HG02759 (cell line): ENCODE data around the gene VWA1.
"Not testable (repeated sequence)": the region's sequence is repeated elsewhere in the genome, so short reads cannot be mapped to it uniquely, and the experiment has no call there.

Experiments
- ATAC-seq: cut with Tn5 transposase; IDR thresholded peaks from one replicate; pipeline ENCODE4 v1.9.1; 2021; ENCODE audit warnings: mild to moderate bottlenecking, moderate library complexity; ENCODE audit not compliant: unreplicated experiment

VWA1 gene

DNA sequence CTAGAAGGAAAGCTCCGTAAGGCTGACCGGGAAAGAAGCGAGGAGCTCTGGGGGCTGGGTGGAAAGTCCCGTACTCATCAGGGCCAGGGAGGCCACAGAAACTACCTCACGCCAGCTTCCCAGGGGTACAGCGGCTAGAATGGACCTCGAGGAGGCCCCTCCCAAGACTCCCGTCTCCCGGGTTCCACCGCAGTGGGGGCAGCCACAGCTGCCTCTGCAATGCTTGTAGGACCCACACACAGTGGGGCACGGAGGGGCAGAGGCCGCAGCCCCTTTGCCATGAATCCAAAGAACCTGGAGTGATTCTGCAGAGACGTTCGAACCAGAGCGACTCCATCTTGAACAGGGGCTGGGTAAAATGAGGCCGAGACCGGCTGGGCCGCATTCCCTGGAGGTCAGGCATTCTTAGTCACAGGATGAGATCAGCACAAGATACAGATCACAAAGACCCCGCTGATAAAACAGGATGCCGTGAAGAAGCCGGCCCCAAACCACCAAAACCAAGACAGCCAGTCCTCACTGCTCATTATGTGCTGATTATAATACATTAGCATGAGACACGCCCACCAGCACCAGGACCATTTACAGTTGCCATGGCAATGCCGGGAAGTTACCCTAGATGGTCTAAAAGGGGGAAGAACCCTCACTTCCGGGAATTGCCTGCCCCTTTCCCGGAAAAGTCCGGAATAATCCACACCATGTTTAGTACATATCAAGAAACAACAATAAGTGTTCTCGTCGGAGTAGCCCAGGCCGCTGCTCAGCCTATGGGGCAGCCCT lies 12.8 kb upstream of the VWA1 start:
- ATAC-seq = no peak

DNA sequence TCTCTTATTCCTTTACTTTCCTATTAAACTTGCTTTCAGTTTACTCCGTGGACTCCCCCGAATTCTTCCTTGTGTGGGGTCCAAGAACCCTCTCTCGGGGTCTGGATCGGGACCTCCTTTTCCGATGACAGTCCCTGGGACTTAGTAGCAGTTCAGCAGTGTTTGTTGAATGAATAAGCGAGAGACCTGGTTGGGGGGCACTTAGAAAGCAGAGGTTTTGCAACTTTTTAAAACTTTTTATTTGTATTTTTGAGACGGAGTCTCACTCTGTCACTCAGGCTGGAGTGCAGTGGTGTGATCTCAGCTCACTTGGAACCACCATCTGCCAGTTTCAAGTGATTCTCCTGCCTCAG lies 12.3 kb upstream of the VWA1 start:
- ATAC-seq = no peak

DNA sequence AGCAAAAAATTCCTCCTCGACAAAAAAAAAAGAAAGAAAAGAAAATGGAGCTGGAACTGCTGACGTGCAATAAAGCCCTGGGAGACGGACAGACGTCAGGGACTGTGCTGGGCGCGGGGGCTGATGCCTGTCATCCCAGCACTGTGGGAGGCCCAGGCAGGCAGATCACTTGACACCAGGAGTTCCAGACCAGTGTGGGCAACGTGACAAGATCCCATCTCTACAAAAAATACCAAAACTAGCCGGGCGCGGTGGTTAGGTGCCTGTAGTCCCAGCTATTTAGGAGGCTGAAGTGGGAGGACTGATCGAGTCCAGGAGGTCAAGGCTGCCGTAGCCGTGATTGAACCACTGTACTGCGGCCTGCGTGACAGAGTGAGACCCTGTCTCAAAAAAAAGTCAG lies 10.8 kb upstream of the VWA1 start:
- ATAC-seq = no peak

DNA sequence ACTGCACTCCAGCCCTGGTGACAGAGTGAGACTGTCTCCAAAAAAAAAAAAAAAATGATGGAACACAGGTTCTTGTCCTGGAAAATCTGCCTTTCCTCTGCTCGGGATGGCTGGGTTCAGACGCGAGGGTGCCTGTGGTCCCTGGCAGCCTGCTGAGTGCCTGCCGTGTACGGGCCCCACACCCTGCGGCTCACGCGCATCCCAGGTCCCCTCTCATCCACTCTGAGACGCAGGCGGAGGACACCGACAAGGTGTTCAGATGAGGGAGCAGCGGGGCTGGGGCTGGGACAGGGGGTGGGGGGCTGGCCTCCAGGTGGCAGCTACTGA lies 10.1 kb upstream of the VWA1 start:
- ATAC-seq = no peak

DNA sequence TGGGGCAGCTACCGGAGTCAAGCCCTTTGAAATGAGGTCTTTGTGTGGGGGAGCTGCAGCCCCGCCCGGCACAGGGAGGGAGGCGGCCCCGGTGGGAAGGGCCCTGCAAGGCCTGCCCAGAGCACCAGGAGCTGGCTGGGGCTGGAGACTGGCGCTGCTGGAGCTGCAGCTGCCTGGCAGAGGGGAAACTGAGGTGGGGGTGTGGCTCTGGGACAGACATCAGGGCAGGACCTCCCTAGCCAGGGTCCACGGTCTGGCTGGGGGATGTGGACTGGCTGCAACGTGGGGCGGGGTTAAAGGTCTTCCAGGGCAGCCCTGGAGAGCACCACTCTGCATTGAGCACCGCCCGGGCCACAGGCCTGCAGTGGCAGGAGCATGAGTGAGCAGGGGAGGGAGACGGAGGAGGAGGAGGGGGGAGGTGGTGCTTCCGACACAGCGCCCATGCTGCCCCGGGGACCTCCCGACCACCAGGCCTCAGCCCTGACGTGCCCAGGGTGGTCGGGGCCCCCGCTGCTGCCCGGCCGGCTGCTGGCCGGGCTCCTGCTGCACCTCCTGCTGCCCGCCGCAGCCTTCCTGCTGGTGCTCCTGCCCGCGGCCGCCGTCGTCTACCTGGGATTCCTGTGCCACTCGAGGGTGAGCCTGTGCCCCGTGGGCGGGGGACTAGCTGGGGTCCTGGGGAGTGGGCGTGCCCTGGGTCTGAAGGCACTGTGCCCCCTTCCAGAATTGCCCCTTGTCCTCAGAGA lies 9.6 kb upstream of the VWA1 start:
- ATAC-seq = no peak

DNA sequence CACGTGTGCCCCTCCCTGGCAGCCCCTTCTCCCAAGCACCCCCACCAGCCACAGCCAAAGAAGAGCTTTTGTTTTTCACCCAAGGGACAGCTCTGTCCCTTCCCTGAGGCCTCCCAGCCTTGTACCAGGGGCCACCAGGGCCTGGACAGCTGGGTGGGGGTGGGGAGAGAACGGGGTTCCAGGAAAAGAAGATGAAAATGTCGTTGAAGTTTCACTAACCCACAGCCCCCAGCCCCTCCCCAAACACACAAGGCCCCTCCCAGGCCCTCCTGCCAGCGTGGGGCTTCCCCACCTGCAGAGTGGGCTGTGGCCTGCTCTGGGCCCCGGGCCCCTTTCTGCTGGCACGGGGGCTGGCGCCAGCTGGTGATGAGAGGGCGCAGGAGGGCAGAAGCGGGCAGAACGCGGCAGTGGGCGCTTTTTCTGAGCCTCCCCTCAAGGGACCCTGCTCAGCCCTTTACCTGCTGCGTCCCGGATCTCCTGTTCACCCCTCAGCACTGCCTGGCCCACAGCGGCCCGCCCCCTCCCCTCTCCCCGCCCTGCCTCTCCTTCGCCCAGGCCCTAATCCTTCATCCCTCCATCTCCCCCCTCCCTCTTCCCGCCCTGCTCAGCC lies 8.9 kb upstream of the VWA1 start:
- ATAC-seq = no peak

DNA sequence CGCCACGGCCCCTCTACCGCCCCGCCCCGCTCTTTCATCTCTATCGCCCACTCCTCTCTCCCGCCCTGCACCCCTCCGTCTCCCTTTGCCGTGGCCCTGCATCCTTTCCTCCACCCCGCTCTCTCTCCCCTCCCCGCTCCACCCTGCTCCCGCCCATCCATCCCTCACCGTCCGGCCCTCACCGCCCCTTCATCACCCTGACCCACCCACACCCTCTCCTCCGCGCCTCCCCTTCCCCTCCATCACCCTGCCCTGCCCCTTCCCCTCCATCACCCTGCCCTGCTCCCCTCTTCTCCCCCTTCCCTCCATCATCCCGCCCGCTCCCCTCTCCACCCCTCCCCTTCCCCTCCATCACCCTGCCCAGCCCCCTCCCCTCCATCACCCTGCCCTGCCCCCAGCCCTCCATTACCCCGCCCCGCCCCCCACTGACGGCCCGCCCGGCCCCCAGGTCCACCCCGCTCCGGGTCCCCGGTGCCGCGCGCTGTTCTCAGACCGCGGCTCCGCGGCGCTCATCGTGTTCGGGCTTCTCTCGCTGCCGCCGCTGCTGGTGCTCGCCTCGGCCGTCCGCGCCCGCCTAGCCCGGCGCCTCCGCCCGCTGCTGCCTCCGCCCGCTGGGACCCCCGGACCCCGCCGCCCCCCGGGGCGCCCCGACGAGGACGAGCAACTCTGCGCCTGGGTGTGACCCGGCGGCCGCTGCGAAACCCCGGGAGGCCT lies 8.2 kb upstream of the VWA1 start:
- ATAC-seq = no peak

DNA sequence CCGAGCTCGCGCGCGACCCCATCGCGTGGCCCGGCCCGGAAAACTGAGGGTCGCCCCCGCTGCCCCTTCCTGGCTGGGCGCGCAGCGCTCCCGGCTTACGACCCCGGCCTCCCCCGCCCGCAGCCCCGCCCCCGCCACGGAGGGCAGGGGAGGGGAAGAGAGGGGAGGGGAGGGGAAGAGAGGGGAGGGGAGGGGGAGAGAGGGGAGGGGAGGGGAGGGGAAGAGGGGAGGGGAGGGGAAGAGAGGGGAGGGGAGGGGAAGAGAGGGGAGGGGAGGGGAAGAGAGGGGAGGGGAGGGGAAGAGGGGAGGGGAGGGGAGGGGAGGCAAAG lies 7.7 kb upstream of the VWA1 start:
- no peak for ATAC-seq

DNA sequence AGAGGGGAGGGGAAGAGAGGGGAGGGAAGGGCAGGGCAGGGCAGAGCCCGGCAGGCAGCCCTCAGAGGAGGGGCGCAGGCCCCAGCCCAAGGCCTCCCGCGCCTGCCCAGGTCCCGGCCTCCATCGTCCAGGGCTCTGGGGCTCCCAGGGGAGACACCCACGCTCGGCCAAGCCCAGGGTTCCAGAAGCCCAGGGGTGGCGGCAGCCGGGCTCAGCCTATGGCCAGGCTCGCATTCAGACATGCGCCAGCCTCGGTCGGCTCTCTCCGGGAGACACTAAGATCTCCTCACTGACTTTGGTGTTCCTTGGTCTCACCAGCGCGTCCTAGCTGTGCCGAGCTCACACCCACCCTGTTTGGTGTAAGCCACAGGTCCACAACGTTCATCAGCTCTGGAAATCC lies 7.3 kb upstream of the VWA1 start:
- no peak for ATAC-seq

DNA sequence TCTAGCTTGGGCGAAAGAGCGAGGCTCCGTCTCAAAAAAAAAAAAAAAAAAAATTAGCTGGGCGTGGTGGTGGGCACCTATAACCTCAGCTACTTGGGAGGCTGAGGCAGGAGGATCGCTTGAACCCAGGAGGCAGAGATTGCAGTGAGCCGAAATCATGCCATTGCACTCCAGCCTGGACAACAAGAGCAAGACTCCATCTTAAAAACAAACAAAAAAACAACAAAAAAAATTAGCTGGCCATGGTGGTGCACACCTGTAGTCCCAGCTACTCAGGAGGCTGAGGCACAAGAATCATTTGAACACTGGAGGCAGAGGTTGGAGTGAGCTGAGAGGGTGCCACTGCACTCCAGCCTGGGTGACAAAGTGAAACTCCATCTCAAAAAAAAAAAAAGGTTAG lies 6.5 kb upstream of the VWA1 start:
- ATAC-seq = not testable (repeated sequence)

DNA sequence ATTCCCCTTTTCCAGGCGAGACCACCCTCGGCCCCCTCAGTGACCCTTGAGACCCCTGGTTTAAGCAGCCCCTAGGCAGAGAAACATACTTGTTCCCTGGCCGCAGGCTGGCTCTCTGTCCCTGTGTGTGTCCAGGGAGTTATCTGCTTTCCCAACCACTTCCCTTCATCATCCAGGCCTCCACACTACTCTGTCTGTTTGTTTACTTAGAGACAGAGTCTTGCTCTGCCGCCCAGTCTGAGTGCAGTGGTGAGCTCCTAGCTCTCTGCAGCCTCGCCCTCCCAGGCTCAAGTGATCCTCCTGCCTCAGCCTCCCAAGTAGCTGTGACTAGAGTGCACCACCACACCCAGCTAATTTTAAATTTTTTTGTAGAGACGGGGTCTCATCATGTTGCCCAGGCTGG lies 5.8 kb upstream of the VWA1 start:
- ATAC-seq = no peak

DNA sequence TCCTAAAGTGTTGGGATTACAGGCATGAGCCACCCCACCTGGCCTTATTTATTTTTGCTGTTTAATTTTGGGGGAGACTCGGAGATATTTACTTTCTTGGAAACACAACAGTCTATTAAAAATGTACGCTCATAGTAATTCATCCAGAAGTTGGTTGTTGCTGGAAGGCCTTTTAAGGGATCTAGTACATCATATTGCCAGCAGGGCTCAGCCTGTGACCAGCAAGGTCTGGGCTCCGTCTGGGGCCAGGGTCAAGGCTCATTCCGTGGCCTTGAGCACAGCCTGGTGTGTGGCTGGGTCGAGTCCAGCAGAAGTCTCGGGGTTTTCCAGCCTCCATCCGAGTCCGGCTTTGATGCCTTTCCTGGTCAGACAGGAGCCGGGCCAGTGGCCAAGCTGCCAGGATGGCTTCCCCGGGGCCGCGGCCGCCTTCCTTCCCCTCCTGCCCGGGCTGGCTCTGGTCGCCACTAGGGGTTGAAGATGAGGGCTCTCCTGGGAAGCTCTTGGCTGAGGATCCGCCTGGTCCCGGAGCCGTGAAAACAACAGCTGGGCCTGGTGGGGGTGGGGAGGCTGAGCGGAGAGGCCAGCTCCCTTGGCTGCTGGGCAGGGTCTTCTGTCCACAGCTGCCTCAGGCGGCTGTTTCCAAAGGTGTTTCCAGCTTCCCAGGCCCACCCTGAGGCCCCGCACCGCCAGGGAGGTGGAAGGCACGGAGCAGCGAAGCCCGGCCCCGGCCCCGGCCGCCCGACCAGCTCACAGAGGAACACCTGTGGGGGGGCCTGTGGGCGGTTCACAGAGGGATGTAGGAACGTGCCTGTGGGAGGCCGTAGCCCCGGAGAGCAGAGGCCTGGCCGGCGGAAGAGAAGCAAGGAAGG lies 5.1 kb upstream of the VWA1 start:
- ATAC-seq = no peak

DNA sequence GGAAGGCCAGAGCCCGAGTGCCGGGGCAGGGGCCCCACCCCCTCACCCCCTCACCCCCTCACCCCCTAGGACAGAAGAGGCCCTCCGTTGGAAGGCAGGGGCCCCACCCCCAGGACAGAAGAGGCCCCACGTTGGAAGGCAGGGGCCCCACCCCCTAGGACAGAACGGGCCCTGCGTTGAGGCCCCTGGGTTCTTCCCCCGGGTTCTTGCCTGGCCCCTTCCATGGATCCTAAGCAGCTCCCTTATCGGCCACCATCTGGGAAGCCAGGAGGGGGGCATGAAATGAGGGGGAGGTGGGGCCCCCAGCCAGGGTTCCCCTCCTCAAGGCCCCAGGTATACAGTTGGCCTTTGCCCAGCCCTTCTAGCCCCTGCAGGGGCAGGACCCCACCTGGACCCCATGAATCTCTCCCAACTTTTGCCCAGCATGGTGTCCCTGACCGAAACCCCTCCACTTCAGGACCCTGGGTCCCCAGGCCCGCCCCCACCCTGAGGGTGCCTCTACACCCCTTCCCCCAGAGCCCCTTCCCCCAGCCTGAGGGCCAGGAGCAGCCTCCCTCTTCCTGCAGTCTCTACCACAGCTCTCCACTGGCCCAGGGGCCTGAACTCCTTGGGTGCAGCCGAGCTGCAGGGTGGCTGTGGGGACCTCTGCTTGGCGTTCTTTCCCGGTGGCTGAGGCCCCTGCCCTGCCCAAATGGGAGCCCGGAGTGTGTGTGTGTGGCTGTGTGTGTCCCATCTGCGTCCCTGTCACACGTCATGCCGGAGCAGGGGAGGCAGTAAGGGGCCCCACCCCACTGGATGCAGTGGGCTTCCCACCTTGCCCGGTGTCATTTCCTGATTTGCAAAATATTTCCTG lies 4.3 kb upstream of the VWA1 start:
- no peak for ATAC-seq

DNA sequence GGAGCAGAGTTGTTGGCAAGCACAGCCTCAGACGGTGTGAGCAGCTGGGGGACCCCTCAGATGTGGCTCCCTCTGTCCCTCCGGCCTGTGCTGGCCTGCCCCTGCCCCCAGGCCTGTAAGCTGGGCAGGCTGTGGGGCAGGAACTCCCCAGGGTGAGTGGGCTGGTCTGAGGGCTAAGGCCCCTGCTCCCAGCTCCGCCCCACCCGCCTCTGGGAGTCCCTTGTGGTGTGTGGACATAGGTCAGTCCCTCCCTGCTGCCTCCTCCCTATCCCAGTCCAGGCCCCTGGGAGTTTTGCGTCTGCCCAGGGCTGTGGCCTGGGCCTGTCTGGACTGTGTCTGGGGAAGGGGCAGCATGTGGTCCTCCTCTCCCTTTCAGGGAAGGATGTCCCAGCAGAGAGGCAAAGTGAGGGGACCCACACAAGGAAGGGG lies 3.6 kb upstream of the VWA1 start:
- ATAC-seq = no peak

DNA sequence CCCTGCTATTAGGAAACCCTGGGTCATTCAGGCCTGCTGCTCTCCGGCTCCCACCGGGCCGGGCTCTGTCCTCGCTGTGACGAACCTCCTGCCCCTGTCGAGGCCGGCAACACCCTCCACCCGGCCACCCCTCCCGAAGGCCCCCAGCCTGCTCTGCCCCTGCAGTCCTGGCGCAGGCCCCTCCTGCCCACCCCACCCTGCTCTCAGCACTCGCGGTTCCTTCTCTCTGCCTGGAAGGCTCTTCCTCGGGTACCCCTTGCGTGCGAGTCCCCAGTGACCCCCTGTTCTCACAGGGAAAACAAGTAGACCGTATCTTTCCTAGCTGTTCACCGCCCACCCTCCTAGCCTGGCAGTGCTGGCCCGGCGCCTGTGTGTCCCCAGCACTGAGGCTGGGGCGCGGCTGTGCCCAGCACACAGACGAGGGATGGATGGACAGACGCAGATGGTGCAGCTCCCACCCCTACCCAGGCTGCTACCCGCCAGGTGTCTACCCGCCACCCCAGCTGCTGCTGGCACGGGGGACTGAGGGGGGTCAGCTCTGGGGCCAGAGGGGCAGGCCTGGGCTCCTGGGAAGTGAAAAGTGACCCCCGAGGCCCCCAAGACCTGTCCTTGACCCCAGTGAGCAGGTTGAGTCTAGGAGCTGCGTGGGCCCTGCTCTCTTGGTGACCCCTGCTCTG lies 3.1 kb upstream of the VWA1 start:
- no peak for ATAC-seq

DNA sequence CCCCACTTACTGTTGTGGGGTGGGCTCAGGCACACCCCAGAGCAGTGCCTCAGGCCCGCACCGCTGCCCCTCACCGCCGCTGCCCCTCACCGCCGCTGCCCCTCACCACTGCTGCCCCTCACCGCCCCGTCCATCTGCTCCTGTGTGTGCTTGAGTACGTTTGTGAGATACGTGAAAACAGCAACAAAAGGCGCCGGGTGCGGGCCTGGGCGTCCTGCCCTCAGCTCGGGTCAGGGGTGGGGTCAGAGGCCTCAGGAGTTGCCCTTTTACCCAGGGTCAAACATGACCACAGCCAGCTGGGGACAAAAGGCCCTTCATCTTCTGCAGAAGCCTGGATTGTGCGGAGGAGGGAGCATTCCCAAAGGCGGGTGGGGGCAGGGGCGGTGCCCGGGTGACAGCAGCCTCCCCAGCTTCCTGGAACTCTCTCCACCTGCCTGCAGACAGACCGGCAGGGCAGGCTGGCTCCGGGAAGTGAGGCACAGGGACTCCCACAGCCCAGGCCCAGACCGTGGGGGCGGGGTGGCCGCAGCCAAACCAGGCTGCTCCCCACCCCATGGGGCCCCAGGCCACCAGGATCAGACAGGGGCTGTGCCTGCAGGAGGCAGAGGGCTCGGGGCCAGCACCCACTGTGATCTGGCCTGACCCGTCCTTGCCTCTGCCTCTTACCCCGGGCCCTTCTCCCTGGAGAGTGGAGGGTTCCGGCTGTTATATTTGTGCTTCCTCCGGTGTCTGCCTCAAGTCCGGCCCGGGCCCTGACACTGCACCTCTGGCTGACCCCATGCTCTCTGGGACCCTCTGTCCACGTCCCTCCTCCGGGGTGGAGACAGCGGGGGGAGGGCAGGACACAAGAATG lies 2.3 kb upstream of the VWA1 start:
- no peak for ATAC-seq

DNA sequence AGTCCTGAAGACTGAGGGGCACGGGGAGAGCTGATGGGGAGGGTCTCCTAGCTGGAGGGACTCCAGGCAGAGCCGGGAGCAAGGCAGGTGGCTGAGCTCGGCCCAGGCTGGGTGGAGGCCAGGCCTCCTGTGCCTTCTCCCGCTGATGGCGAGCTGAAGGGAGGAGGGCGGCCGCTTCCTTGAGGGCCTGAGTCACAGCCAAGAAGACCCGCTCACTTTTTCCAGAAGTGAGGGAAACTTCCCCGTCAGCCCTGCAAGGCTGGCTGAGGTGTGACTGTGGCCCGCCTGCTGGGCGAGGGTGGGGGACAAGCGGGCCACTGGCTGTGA lies 1.7 kb upstream of the VWA1 start:
- no peak for ATAC-seq

DNA sequence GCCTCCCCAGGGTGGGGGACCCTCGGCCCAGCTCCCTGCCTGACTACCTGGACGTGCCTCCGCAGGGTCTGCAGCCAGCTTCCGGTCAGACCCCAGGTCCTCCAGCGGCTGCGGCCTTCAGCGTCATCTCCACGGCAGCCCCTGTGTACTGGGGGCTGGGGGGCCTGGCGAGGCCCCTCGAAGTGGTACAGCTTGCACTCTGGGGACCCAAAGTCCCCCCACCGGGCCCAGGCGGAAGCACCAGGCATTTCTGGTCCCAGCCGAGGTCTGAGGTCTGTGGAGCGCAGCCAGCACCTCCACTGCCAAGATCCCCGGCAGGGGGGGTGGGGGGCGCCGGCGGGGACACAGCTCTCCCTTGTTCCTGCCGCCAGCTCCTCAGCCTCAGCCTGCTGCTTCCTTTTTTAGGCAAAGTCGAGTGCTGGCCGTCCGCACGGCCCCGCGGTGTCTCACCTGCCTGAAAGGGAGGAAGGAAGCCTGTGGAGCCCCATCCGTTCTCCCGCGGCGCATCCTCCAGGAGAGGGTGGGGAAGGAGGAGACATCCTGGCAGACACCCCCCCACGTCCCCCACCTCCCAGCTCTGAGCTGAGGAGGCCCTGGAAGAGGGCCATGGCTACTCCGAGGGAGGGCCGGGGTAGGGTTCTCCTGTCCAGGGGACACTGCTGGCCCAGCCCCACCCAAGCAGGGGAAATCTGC lies 1.2 kb upstream of the VWA1 start:
- ATAC-seq = no peak
